ENCODE measurements around the gene PSMD4. TPM values are rescaled to one million over a fixed set of nuclear protein-coding genes. Genes with fewer than 3 reads are reported as not detected.
"Not testable (repeated sequence)": the region's sequence is repeated elsewhere in the genome, so short reads cannot be mapped to it uniquely, and the experiment has no call there.

PSMD4 gene
- total RNA-seq (2021; fragmentation: NEBNext Ultra II Directional; extraction: Animal tissue kit (Norgen Biotek cat#: 25700)): 100 to 1,000 TPM; 194 to 228 (median 217) TPM
- long read RNA-seq, transcript PSMD4-201 (10 exons, 1,333 nt): minor isoform, 17 of 248 reads
- long read RNA-seq, transcript PSMD4-202 (10 exons, 1,350 nt): major isoform, 209 of 248 reads
- long read RNA-seq, partial matches to known transcripts: 4 of 248 reads
- long read RNA-seq, other reads (novel, unspliced or antisense): 18 of 248 reads

DNA sequence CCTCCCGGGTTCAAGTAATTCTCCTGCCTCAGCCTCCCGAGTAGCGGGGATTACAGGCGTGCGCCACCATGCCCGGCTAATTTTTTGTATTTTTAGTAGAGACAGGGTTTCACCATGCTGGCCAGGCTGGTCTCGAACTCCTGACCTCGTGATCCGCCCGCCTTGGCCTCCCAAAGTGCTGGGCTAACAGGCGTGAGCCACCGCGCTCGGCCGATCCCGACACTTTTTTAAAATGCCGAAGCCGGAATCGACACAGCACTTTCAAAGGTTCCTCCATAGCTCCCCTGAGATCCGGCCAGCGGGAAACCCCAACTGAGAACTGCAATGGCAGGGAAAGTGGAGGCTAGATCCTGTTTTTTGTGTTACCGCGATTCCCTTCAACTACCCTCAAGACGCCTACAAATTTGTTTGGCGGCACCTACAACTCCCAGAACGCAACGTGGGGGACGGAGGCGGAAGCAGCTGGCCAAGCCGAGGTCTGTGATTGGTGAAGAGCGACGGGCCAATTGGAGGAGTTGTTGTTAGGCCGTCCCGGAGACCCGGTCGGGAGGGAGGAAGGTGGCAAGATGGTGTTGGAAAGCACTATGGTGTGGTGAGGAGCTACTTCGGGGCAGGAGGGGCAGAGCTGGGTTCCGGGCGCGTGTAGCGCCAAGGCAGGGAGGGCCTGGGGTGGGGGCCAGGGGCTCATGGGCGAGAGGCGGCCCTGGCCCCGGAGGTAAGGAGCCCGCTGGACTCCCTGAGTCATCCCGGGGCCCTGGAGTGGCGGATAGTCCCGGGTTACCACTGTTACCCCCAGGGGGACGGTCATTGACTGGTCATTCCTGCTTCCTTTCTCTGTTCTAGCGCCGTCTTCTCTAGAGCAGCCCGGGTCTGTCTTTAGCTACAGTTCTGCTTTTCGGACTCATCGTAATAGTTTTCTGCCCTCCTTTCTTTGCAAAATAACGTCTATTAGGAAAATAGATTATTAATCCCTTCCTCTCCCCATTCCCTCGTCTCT is at the start of gene PSMD4:
Gene PSMD4, plus strand, starts transcription at position 518 of the 997 bp plus-strand sequence. Its CDS starts 49 bp downstream, at position 567.
- TF ChIP-seq, protein P1, sequence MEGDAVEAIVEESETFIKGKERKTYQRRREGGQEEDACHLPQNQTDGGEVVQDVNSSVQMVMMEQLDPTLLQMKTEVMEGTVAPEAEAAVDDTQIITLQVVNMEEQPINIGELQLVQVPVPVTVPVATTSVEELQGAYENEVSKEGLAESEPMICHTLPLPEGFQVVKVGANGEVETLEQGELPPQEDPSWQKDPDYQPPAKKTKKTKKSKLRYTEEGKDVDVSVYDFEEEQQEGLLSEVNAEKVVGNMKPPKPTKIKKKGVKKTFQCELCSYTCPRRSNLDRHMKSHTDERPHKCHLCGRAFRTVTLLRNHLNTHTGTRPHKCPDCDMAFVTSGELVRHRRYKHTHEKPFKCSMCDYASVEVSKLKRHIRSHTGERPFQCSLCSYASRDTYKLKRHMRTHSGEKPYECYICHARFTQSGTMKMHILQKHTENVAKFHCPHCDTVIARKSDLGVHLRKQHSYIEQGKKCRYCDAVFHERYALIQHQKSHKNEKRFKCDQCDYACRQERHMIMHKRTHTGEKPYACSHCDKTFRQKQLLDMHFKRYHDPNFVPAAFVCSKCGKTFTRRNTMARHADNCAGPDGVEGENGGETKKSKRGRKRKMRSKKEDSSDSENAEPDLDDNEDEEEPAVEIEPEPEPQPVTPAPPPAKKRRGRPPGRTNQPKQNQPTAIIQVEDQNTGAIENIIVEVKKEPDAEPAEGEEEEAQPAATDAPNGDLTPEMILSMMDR (IDR thresholded peaks at IDR 0.05): no peak
- H3K27me3 Mint-ChIP-seq (ENCODE audit: insufficient read depth): peaks cover 6% of the 10 kb centered on the region
- peak within 1 kb of the TSS; percentile 97 for H3K4me3 Mint-ChIP-seq
- peak; percentile 93 for DNase-seq
- H3K4me1 Mint-ChIP-seq (ENCODE audit: low read depth): peaks cover 18% of the 10 kb centered on the region
- H3K27ac Mint-ChIP-seq: peak within 1 kb of the TSS; percentile 99
- H3K9me3 Mint-ChIP-seq: peaks cover 5% of the 10 kb centered on the region; the same call in 1 of the 2 replicates
- H3K36me3 Mint-ChIP-seq (ENCODE audit: low read depth): peaks cover 20% of the 10 kb centered on the region

DNA sequence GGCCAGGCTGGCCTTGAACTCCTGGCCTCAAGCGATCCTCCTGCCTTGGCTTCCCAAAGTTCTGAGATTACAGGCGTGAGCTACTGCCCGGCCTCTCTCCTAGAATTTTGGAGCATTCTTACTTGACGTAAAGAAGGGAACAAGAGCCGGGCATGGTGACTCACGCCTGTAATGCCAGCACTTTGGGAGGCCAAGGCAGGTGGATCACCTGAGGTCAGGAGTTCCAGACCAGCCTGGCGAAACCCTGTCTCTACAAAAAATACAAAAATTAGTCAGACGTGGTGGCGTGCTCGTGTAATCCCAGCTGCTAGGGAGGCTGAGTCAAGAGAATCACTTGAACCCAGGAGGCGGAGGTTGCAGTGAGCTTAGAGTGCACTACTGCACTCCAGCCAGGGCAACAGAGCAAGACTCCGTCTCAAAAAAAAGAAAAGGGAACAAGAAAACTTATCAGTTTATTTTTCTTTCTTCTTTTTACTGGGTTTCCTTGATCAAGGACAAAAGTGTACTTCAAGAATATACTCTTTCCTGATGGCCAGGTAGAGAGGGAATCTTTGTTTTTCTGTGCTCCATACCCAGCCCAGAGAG is 49.1 kb upstream of the PSMD4 start:
- H3K36me3 Mint-ChIP-seq (ENCODE audit: low read depth): peaks cover 31% of the 10 kb centered on the region
- DNase-seq; H3K27ac Mint-ChIP-seq; H3K4me3 Mint-ChIP-seq; H3K27me3 Mint-ChIP-seq (ENCODE audit: insufficient read depth); H3K9me3 Mint-ChIP-seq: not testable (repeated sequence)
- peaks cover 44% of the 10 kb centered on the region for H3K4me1 Mint-ChIP-seq (ENCODE audit: low read depth)

DNA sequence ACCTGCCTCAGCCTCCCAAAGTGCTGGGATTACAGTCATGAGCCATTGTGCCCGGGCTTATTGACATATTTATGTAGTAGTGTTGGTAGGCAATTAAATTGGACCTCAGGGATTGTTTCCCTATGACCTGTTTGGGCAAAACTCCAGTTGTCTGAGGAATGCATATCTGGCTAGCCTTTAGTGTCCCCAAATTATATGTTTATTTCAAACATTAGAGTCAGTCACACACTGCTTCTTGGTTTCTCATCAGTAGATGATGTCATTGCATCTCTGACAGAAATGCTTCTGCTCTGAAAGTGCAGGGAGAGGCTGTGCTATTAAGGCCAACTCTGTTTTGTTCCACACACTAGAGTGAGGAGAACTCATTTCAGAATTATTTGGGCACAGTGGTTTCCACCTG is 43.7 kb upstream of the PSMD4 start:
- H3K9me3 Mint-ChIP-seq: no peaks in the 10 kb centered on the region
- DNase-seq: peak; percentile 87
- peaks cover 1% of the 10 kb centered on the region; the same call in 1 of the 2 replicates for H3K27me3 Mint-ChIP-seq (ENCODE audit: insufficient read depth)
- peaks cover 29% of the 10 kb centered on the region for H3K36me3 Mint-ChIP-seq (ENCODE audit: low read depth)
- peak overlapping the region; percentile 84 for H3K27ac Mint-ChIP-seq
- peaks cover 40% of the 10 kb centered on the region for H3K4me1 Mint-ChIP-seq (ENCODE audit: low read depth)
- H3K4me3 Mint-ChIP-seq: peak overlapping the region; percentile 46; the same call in 1 of the 2 replicates
- TF ChIP-seq, protein P1 (IDR thresholded peaks at IDR 0.05): no peak

DNA sequence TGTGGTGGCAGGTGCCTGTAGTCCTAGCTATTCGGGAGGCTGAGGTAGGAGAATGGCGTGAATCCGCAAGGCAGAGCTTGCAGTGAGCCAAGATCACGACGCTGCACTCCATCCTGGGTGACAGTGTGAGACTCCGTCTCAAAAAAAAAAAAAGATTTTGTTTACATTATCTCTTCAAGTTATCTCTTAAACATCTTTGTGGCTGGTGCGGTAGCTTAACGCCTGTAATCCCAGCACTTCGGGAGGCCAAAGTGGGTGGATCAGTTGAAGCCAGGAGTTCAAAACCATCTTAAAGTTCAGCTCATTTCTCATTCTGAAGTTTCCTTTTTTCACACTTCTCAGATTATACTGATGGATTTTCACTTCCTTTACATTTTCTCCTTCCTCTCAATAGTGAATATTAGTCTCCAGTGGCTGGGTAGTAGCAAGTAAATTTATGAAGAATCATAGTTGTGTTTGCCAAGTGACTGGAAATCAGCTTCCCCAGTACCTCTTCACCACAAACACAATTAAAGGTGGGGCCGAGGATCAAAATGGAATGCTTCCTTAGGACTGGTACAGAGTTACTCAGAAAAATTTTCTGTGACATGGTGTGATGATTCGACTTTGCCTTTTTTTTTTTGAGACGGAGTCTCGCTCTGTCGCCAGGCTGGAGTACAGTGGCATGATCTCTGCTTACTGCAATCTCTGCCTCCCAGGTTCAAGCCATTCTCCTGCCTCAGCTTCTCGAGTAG is 42.4 kb upstream of the PSMD4 start:
- peak overlapping the region; percentile 78 for H3K27ac Mint-ChIP-seq
- peaks cover 41% of the 10 kb centered on the region for H3K4me1 Mint-ChIP-seq (ENCODE audit: low read depth)
- H3K36me3 Mint-ChIP-seq (ENCODE audit: low read depth): peaks cover 24% of the 10 kb centered on the region
- 0 out of 2 replicates have a peak overlapping the region, but pooled peaks have one; percentile 7 for H3K4me3 Mint-ChIP-seq
- peaks cover 1% of the 10 kb centered on the region for H3K27me3 Mint-ChIP-seq (ENCODE audit: insufficient read depth)
- no peaks in the 10 kb centered on the region for H3K9me3 Mint-ChIP-seq
- TF ChIP-seq, protein P1 (IDR thresholded peaks at IDR 0.05): no peak
- DNase-seq: no peak

DNA sequence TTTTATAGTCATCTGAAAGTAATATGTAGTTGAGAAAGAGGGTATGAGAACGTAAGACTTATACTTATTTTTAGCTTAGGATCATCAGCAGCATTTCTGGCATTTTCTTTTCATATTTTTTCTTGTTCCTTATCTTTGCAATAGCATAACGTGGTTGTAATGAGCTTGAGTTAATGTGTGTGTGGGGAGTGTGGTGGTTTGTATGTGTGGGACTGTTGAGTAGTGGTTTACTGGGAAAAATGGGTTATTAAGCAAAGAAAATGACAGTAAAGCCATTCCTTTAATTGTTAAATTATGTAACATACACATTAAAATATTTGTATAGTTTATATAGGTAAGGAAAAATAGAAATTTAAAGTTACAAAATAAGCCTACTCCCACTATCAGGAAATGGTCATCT is 41.0 kb upstream of the PSMD4 start:
- no peak overlapping the region for H3K4me3 Mint-ChIP-seq
- peaks cover 41% of the 10 kb centered on the region for H3K4me1 Mint-ChIP-seq (ENCODE audit: low read depth)
- TF ChIP-seq, protein P1 (IDR thresholded peaks at IDR 0.05): no peak
- H3K27me3 Mint-ChIP-seq (ENCODE audit: insufficient read depth): peaks cover 1% of the 10 kb centered on the region
- no peaks in the 10 kb centered on the region for H3K9me3 Mint-ChIP-seq
- DNase-seq: no peak
- peaks cover 24% of the 10 kb centered on the region for H3K36me3 Mint-ChIP-seq (ENCODE audit: low read depth)
- H3K27ac Mint-ChIP-seq: no peak overlapping the region; the same call in 1 of the 2 replicates

Data from HFFc6 (cell line).